ENCODE measurements around the gene SLC30A7. TPM values are rescaled to one million over a fixed set of nuclear protein-coding genes. Genes with fewer than 3 reads are reported as not detected.

Gene SLC30A7
- total RNA-seq, 1 donor from 2014 or later, result 22.2 TPM

- H3K79me2 ChIP-seq (ENCODE audit: low read depth), result no peaks in the 10 kb centered on the region
- no peaks in the 10 kb centered on the region for H3K27me3 ChIP-seq
- H3K9me3 ChIP-seq (ENCODE audit: low read depth), result no peaks in the 10 kb centered on the region
- H3K4me1 ChIP-seq, result no peaks in the 10 kb centered on the region
- no peak overlapping the region for H3K27ac ChIP-seq
- no peak overlapping the region for H3K9ac ChIP-seq
- no peak for DNase-seq (ENCODE audit: low spot score)
- H3K4me2 ChIP-seq, result no peak overlapping the region
- no peak overlapping the region for H3K4me3 Mint-ChIP-seq
- H2AFZ ChIP-seq (replicated peaks), result no peak overlapping the region
- H3K9me3 Mint-ChIP-seq, result no peaks in the 10 kb centered on the region
- no peak overlapping the region for H3K4me3 ChIP-seq
- H3K4me1 Mint-ChIP-seq, result no peaks in the 10 kb centered on the region
- no peaks in the 10 kb centered on the region for H3K27me3 Mint-ChIP-seq (ENCODE audit: insufficient read depth, low read depth)
- no peak overlapping the region for H3K27ac Mint-ChIP-seq
- no peaks in the 10 kb centered on the region for H3F3A ChIP-seq (ENCODE audit: low read depth)
- no peak for TF ChIP-seq EZH2 (IDR thresholded peaks at IDR 0.05)
- no peaks in the 10 kb centered on the region for H4K20me1 ChIP-seq (ENCODE audit: low read depth)
- H3K36me3 ChIP-seq, result no peaks in the 10 kb centered on the region
- peaks cover 21% of the 10 kb centered on the region for H3K36me3 Mint-ChIP-seq
These were observed 93.6 kb downstream of the SLC30A7 start for GRCh38 chr1:100989306-100990077.

- H3K27me3 ChIP-seq, result no peaks in the 10 kb centered on the region
- Mint-ChIP-seq H3K36me3 (peaks cover 31% of the 10 kb centered on the region), H3K4me3 (no peak overlapping the region), H3K4me1 (no peaks in the 10 kb centered on the region), H3K27me3 (ENCODE audit: insufficient read depth, low read depth) (no peaks in the 10 kb centered on the region), H3K9me3 (no peaks in the 10 kb centered on the region), H3K27ac (no peak overlapping the region)
- no peak overlapping the region for H3K27ac ChIP-seq
- no peaks in the 10 kb centered on the region for H3K9me3 ChIP-seq (ENCODE audit: low read depth)
- no peaks in the 10 kb centered on the region for H3K36me3 ChIP-seq
- no peak overlapping the region for H2AFZ ChIP-seq (replicated peaks)
- DNase-seq (ENCODE audit: low spot score), result no peak
- no peaks in the 10 kb centered on the region for H3F3A ChIP-seq (ENCODE audit: low read depth)
- TF ChIP-seq EZH2 (IDR thresholded peaks at IDR 0.05) (no peak), EZH2phosphoT487 (IDR thresholded peaks at IDR 0.05) (no peak)
- no peak overlapping the region for H3K4me2 ChIP-seq
- no peaks in the 10 kb centered on the region for H4K20me1 ChIP-seq (ENCODE audit: low read depth)
- H3K79me2 ChIP-seq (ENCODE audit: low read depth), result no peaks in the 10 kb centered on the region
- no peak overlapping the region for H3K4me3 ChIP-seq
- no peak overlapping the region for H3K9ac ChIP-seq
- no peaks in the 10 kb centered on the region for H3K4me1 ChIP-seq
These were observed 99.5 kb downstream of the SLC30A7 start for GRCh38 chr1:100995198-100995988.

GRCh38 chr1:100998426-100998825 lies 102.5 kb downstream of the SLC30A7 start:
- Histone ChIP-seq H3F3A (ENCODE audit: low read depth) (no peaks in the 10 kb centered on the region), H2AFZ (replicated peaks) (no peak overlapping the region), H3K36me3 (no peaks in the 10 kb centered on the region), H3K27me3 (no peaks in the 10 kb centered on the region), H3K4me3 (no peak overlapping the region), H3K4me2 (no peak overlapping the region), H3K9me3 (ENCODE audit: low read depth) (no peaks in the 10 kb centered on the region), H3K9ac (no peak overlapping the region), H3K27ac (no peak overlapping the region), H3K4me1 (no peaks in the 10 kb centered on the region), H3K79me2 (ENCODE audit: low read depth) (no peaks in the 10 kb centered on the region), H4K20me1 (ENCODE audit: low read depth) (no peaks in the 10 kb centered on the region)
- TF ChIP-seq CTCF (IDR thresholded peaks at IDR 0.05) (no peak), EZH2phosphoT487 (IDR thresholded peaks at IDR 0.05) (no peak), EZH2 (IDR thresholded peaks at IDR 0.05) (no peak)
- Mint-ChIP-seq H3K9me3 (no peaks in the 10 kb centered on the region), H3K27ac (no peak overlapping the region), H3K4me1 (peaks cover 8% of the 10 kb centered on the region), H3K27me3 (ENCODE audit: insufficient read depth, low read depth) (no peaks in the 10 kb centered on the region), H3K4me3 (no peak overlapping the region), H3K36me3 (peaks cover 25% of the 10 kb centered on the region)
- DNase-seq (ENCODE audit: low spot score), result no peak

- no peak overlapping the region for H3K4me3 Mint-ChIP-seq
- H3K9me3 ChIP-seq (ENCODE audit: low read depth), result no peaks in the 10 kb centered on the region
- H3K27ac Mint-ChIP-seq, result no peak overlapping the region
- H3K36me3 ChIP-seq, result no peaks in the 10 kb centered on the region
- no peak overlapping the region for H3K27ac ChIP-seq
- no peak overlapping the region for H3K4me3 ChIP-seq
- H3K27me3 ChIP-seq, result no peaks in the 10 kb centered on the region
- H3K27me3 Mint-ChIP-seq (ENCODE audit: insufficient read depth, low read depth), result no peaks in the 10 kb centered on the region
- no peak overlapping the region for H3K4me2 ChIP-seq
- DNase-seq (ENCODE audit: low spot score), result no peak
- H3K4me1 Mint-ChIP-seq, result peaks cover 8% of the 10 kb centered on the region
- no peak for TF ChIP-seq EZH2 (IDR thresholded peaks at IDR 0.05)
- no peak for TF ChIP-seq CTCF (IDR thresholded peaks at IDR 0.05)
- no peak for TF ChIP-seq EZH2phosphoT487 (IDR thresholded peaks at IDR 0.05)
- H3K9me3 Mint-ChIP-seq, result no peaks in the 10 kb centered on the region
- no peaks in the 10 kb centered on the region for H4K20me1 ChIP-seq (ENCODE audit: low read depth)
- H3F3A ChIP-seq (ENCODE audit: low read depth), result no peaks in the 10 kb centered on the region
- H3K79me2 ChIP-seq (ENCODE audit: low read depth), result no peaks in the 10 kb centered on the region
- peaks cover 5% of the 10 kb centered on the region for H3K4me1 ChIP-seq
- H3K36me3 Mint-ChIP-seq, result peaks cover 26% of the 10 kb centered on the region
- no peak overlapping the region for H2AFZ ChIP-seq (replicated peaks)
- H3K9ac ChIP-seq, result no peak overlapping the region
These were observed 104.4 kb downstream of the SLC30A7 start for GRCh38 chr1:101000131-101000873.
